ENCODE measurements around the gene DDX1.

- TF ChIP-seq, protein P1, sequence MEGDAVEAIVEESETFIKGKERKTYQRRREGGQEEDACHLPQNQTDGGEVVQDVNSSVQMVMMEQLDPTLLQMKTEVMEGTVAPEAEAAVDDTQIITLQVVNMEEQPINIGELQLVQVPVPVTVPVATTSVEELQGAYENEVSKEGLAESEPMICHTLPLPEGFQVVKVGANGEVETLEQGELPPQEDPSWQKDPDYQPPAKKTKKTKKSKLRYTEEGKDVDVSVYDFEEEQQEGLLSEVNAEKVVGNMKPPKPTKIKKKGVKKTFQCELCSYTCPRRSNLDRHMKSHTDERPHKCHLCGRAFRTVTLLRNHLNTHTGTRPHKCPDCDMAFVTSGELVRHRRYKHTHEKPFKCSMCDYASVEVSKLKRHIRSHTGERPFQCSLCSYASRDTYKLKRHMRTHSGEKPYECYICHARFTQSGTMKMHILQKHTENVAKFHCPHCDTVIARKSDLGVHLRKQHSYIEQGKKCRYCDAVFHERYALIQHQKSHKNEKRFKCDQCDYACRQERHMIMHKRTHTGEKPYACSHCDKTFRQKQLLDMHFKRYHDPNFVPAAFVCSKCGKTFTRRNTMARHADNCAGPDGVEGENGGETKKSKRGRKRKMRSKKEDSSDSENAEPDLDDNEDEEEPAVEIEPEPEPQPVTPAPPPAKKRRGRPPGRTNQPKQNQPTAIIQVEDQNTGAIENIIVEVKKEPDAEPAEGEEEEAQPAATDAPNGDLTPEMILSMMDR (conservative IDR thresholded peaks at IDR 0.05 in 1 of 2, IDR thresholded peaks at IDR 0.05 in 1 of 2; ENCODE audit: low read depth in 1 of 2, low read length in 2 of 2) = no peak
- TF ChIP-seq EZH2 (IDR thresholded peaks at IDR 0.05; ENCODE audit: low read length, missing control alignments) = no peak
Observed at GRCh38 chr2:15633043-15633970, 41.6 kb downstream of the DDX1 start.
